HEK293 (cell line): ENCODE results near the gene KHDC1L.

Experiments used
- GLIS2 ChIP-seq: fragments of 450-650 bp; formaldehyde crosslinking; IDR thresholded peaks from 2 replicates; pipeline ENCODE4 v1.5.1; 2016; ENCODE audit warnings: missing biosample characterization, missing genetic modification characterization
- TF ChIP-seq, protein P1 (sequence below): fragments of 450-650 bp; formaldehyde crosslinking; IDR thresholded peaks from 2 replicates; pipeline ENCODE4 v1.5.1; 2016; ENCODE audit warnings: missing biosample characterization, missing genetic modification characterization

DNA sequence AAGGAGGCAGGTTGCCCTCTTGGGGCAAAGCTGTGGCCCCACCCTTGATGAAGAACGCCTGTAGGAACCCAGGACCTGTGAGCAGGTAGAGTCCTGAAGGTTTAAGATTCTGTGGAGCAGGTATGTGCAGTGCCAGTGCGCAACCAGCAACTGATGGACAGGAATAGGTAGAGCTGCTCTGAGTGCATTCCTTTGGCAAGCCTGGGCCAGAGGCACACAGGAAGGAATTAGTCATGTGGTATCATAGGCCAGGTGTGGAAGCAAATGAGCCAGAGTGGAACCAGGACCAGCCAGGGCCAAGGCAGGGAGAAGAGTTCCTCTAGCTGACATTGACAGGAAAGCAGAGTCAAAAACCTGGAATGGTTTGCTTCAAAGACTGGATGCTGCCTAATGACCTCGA lies 39.1 kb upstream of the KHDC1L start:
- TF ChIP-seq, protein P1, sequence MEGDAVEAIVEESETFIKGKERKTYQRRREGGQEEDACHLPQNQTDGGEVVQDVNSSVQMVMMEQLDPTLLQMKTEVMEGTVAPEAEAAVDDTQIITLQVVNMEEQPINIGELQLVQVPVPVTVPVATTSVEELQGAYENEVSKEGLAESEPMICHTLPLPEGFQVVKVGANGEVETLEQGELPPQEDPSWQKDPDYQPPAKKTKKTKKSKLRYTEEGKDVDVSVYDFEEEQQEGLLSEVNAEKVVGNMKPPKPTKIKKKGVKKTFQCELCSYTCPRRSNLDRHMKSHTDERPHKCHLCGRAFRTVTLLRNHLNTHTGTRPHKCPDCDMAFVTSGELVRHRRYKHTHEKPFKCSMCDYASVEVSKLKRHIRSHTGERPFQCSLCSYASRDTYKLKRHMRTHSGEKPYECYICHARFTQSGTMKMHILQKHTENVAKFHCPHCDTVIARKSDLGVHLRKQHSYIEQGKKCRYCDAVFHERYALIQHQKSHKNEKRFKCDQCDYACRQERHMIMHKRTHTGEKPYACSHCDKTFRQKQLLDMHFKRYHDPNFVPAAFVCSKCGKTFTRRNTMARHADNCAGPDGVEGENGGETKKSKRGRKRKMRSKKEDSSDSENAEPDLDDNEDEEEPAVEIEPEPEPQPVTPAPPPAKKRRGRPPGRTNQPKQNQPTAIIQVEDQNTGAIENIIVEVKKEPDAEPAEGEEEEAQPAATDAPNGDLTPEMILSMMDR (tag by site-specific recombination), result no peak
- TF ChIP-seq GLIS2 (tag by site-specific recombination), result no peak
